ENCODE data around the gene DUSP8.

The DUSP8 gene

GRCh38 chr11:1546077-1546535 is 26.0 kb downstream of the DUSP8 start:
- H3K9ac ChIP-seq (ENCODE audit: low read depth, low read length, poor library complexity), result peak overlapping the region; percentile 12
- H3K18ac ChIP-seq (ENCODE audit: low read length), result peak overlapping the region; percentile 78
- H2AFZ ChIP-seq (ENCODE audit: low read length), result no peak overlapping the region
- H3K27ac ChIP-seq (replicated peaks; ENCODE audit: low read length), result no peak overlapping the region
- H4K8ac ChIP-seq (ENCODE audit: low read depth, low read length), result no peak overlapping the region
- H3K14ac ChIP-seq (ENCODE audit: low read length), result no peak overlapping the region
- no peaks in the 10 kb centered on the region for H3K36me3 ChIP-seq (replicated peaks in 1 of 2; ENCODE audit: control insufficient read depth in 2 of 2, insufficient read depth in 2 of 2, low read length in 2 of 2)
- WGBS, 2 donors (ENCODE audit: extremely low coverage in 2 of 2, insufficient read length in 2 of 2, insufficient replicate concordance in 1 of 2), result no CpG with 5 or more reads among the region's 18 CpGs
- peak overlapping the region; percentile 49 for H2BK15ac ChIP-seq (ENCODE audit: low read length)
- peak overlapping the region; percentile 84 for H2BK12ac ChIP-seq (ENCODE audit: low read length)
- H3K4ac ChIP-seq (ENCODE audit: low read length), result peak overlapping the region; percentile 66
- H3K23ac ChIP-seq (ENCODE audit: low read depth, low read length, poor library complexity), result peak overlapping the region; percentile 97
- peaks cover 0 to 10% of the 10 kb centered on the region in 2 donors for H3K4me1 ChIP-seq (ENCODE audit: control insufficient read depth in 2 of 2, insufficient read depth in 1 of 2, low read depth in 1 of 2, low read length in 2 of 2)
- no peak overlapping the region for H4K91ac ChIP-seq (ENCODE audit: low read depth, low read length, poor library complexity)
- H3K27me3 ChIP-seq (ENCODE audit: control insufficient read depth in 3 of 3, insufficient read depth in 3 of 3, low read depth in 1 of 3, low read length in 3 of 3), result peaks cover 22 to 87% (median 57%) of the 10 kb centered on the region in 3 experiments
- H3K79me1 ChIP-seq (ENCODE audit: low read depth, low read length), result no peaks in the 10 kb centered on the region
- no peak overlapping the region for H3K4me2 ChIP-seq (ENCODE audit: insufficient read depth, low read length, poor library complexity, severe bottlenecking)
- no peaks in the 10 kb centered on the region for H3K9me3 ChIP-seq (replicated peaks in 1 of 2; ENCODE audit: control insufficient read depth in 2 of 2, insufficient read depth in 1 of 2, low read depth in 1 of 2, low read length in 2 of 2)
- H2BK5ac ChIP-seq (ENCODE audit: low read length), result no peak overlapping the region
- H2BK120ac ChIP-seq (ENCODE audit: low read depth, low read length), result peak overlapping the region; percentile 54
- H2AK5ac ChIP-seq (ENCODE audit: low read depth, low read length), result peak overlapping the region; percentile 95
- peak overlapping the region in 1 of 2 donors; percentile 33 for H3K4me3 ChIP-seq (ENCODE audit: low read length in 2 of 2)
- DNase-seq (ENCODE audit: low spot score), result no peak

GRCh38 chr11:1545432-1545831 is 26.6 kb downstream of the DUSP8 start:
- H3K18ac ChIP-seq (ENCODE audit: low read length), result no peak overlapping the region

GRCh38 chr11:1544536-1544935 is 27.5 kb downstream of the DUSP8 start:
- no peaks in the 10 kb centered on the region for H3K36me3 ChIP-seq (replicated peaks in 1 of 2; ENCODE audit: control insufficient read depth in 2 of 2, insufficient read depth in 2 of 2, low read length in 2 of 2)
- DNase-seq (ENCODE audit: low spot score), result no peak
- H2BK12ac ChIP-seq (ENCODE audit: low read length), result no peak overlapping the region
- peaks cover 0 to 10% of the 10 kb centered on the region in 2 donors for H3K4me1 ChIP-seq (ENCODE audit: control insufficient read depth in 2 of 2, insufficient read depth in 1 of 2, low read depth in 1 of 2, low read length in 2 of 2)
- no peak overlapping the region for H3K4me2 ChIP-seq (ENCODE audit: insufficient read depth, low read length, poor library complexity, severe bottlenecking)
- no peak overlapping the region for H2BK5ac ChIP-seq (ENCODE audit: low read length)
- no peak overlapping the region for H3K9ac ChIP-seq (ENCODE audit: low read depth, low read length, poor library complexity)
- no peak overlapping the region for H3K18ac ChIP-seq (ENCODE audit: low read length)
- H3K79me1 ChIP-seq (ENCODE audit: low read depth, low read length), result no peaks in the 10 kb centered on the region
- H2AFZ ChIP-seq (ENCODE audit: low read length), result no peak overlapping the region
- H4K91ac ChIP-seq (ENCODE audit: low read depth, low read length, poor library complexity), result no peak overlapping the region
- H3K27me3 ChIP-seq (ENCODE audit: control insufficient read depth in 3 of 3, insufficient read depth in 3 of 3, low read depth in 1 of 3, low read length in 3 of 3), result peaks cover 22 to 88% (median 51%) of the 10 kb centered on the region in 3 experiments
- no peak overlapping the region for H2AK5ac ChIP-seq (ENCODE audit: low read depth, low read length)
- no peak overlapping the region for H3K23ac ChIP-seq (ENCODE audit: low read depth, low read length, poor library complexity)
- no CpG with 5 or more reads among the region's 6 CpGs for WGBS, 2 donors (ENCODE audit: extremely low coverage in 2 of 2, insufficient read length in 2 of 2, insufficient replicate concordance in 1 of 2)
- no peak overlapping the region for H2BK120ac ChIP-seq (ENCODE audit: low read depth, low read length)
- no peaks in the 10 kb centered on the region for H3K9me3 ChIP-seq (replicated peaks in 1 of 2; ENCODE audit: control insufficient read depth in 2 of 2, insufficient read depth in 1 of 2, low read depth in 1 of 2, low read length in 2 of 2)
- no peak overlapping the region for H3K27ac ChIP-seq (replicated peaks; ENCODE audit: low read length)
- peak overlapping the region; percentile 42 for H3K14ac ChIP-seq (ENCODE audit: low read length)
- no peak overlapping the region for H2BK15ac ChIP-seq (ENCODE audit: low read length)
- H3K4ac ChIP-seq (ENCODE audit: low read length), result no peak overlapping the region
- peak overlapping the region in 1 of 2 donors; percentile 46 for H3K4me3 ChIP-seq (ENCODE audit: low read length in 2 of 2)
- no peak overlapping the region for H4K8ac ChIP-seq (ENCODE audit: low read depth, low read length)

More at GRCh38 chr11:1545432-1545831, 26.6 kb downstream of the DUSP8 start:
- H4K8ac ChIP-seq (ENCODE audit: low read depth, low read length), result no peak overlapping the region
- H3K23ac ChIP-seq (ENCODE audit: low read depth, low read length, poor library complexity), result no peak overlapping the region
- H2AK5ac ChIP-seq (ENCODE audit: low read depth, low read length), result peak overlapping the region; percentile 81
- no peak overlapping the region for H4K91ac ChIP-seq (ENCODE audit: low read depth, low read length, poor library complexity)
- H3K4me3 ChIP-seq (ENCODE audit: low read length in 2 of 2), result no peak overlapping the region
- H3K9me3 ChIP-seq (replicated peaks in 1 of 2; ENCODE audit: control insufficient read depth in 2 of 2, insufficient read depth in 1 of 2, low read depth in 1 of 2, low read length in 2 of 2), result no peaks in the 10 kb centered on the region
- DNase-seq (ENCODE audit: low spot score), result no peak
- no CpG with 5 or more reads among the region's 5 CpGs for WGBS, 2 donors (ENCODE audit: extremely low coverage in 2 of 2, insufficient read length in 2 of 2, insufficient replicate concordance in 1 of 2)
- no peaks in the 10 kb centered on the region for H3K36me3 ChIP-seq (replicated peaks in 1 of 2; ENCODE audit: control insufficient read depth in 2 of 2, insufficient read depth in 2 of 2, low read length in 2 of 2)
- H2BK12ac ChIP-seq (ENCODE audit: low read length), result no peak overlapping the region
- H3K4ac ChIP-seq (ENCODE audit: low read length), result no peak overlapping the region
- H2BK15ac ChIP-seq (ENCODE audit: low read length), result no peak overlapping the region
- no peaks in the 10 kb centered on the region for H3K79me1 ChIP-seq (ENCODE audit: low read depth, low read length)
- H2AFZ ChIP-seq (ENCODE audit: low read length), result no peak overlapping the region
- peaks cover 22 to 91% (median 57%) of the 10 kb centered on the region in 3 experiments for H3K27me3 ChIP-seq (ENCODE audit: control insufficient read depth in 3 of 3, insufficient read depth in 3 of 3, low read depth in 1 of 3, low read length in 3 of 3)
- H2BK5ac ChIP-seq (ENCODE audit: low read length), result no peak overlapping the region
- H3K4me1 ChIP-seq (ENCODE audit: control insufficient read depth in 2 of 2, insufficient read depth in 1 of 2, low read depth in 1 of 2, low read length in 2 of 2), result peaks cover 0 to 10% of the 10 kb centered on the region in 2 donors
- no peak overlapping the region for H2BK120ac ChIP-seq (ENCODE audit: low read depth, low read length)
- H3K14ac ChIP-seq (ENCODE audit: low read length), result no peak overlapping the region
- no peak overlapping the region for H3K27ac ChIP-seq (replicated peaks; ENCODE audit: low read length)
- H3K4me2 ChIP-seq (ENCODE audit: insufficient read depth, low read length, poor library complexity, severe bottlenecking), result no peak overlapping the region
- H3K9ac ChIP-seq (ENCODE audit: low read depth, low read length, poor library complexity), result peak overlapping the region; percentile 44

GRCh38 chr11:1543606-1544263 is 28.3 kb downstream of the DUSP8 start:
- H2BK15ac ChIP-seq (ENCODE audit: low read length), result no peak overlapping the region

More at GRCh38 chr11:1543606-1544263, 28.3 kb downstream of the DUSP8 start:
- Histone ChIP-seq H3K27ac (replicated peaks; ENCODE audit: low read length) (no peak overlapping the region), H2AK5ac (ENCODE audit: low read depth, low read length) (no peak overlapping the region), H2BK120ac (ENCODE audit: low read depth, low read length) (no peak overlapping the region), H2BK5ac (ENCODE audit: low read length) (no peak overlapping the region), H3K18ac (ENCODE audit: low read length) (no peak overlapping the region), H3K4me2 (ENCODE audit: insufficient read depth, low read length, poor library complexity, severe bottlenecking) (no peak overlapping the region), H3K23ac (ENCODE audit: low read depth, low read length, poor library complexity) (peak overlapping the region; percentile 80), H3K9me3 (replicated peaks in 1 of 2; ENCODE audit: control insufficient read depth in 2 of 2, insufficient read depth in 1 of 2, low read depth in 1 of 2, low read length in 2 of 2) (no peaks in the 10 kb centered on the region), H3K4me1 (ENCODE audit: control insufficient read depth in 2 of 2, insufficient read depth in 1 of 2, low read depth in 1 of 2, low read length in 2 of 2) (peaks cover 0 to 10% of the 10 kb centered on the region in 2 donors), H3K9ac (ENCODE audit: low read depth, low read length, poor library complexity) (no peak overlapping the region), H3K14ac (ENCODE audit: low read length) (no peak overlapping the region), H4K8ac (ENCODE audit: low read depth, low read length) (no peak overlapping the region), H2AFZ (ENCODE audit: low read length) (no peak overlapping the region), H3K27me3 (ENCODE audit: control insufficient read depth in 3 of 3, insufficient read depth in 3 of 3, low read depth in 1 of 3, low read length in 3 of 3) (peaks cover 22 to 83% (median 43%) of the 10 kb centered on the region in 3 experiments), H3K79me1 (ENCODE audit: low read depth, low read length) (no peaks in the 10 kb centered on the region), H3K4me3 (ENCODE audit: low read length in 2 of 2) (no peak overlapping the region), H4K91ac (ENCODE audit: low read depth, low read length, poor library complexity) (peak overlapping the region; percentile 53), H2BK12ac (ENCODE audit: low read length) (peak overlapping the region; percentile 49), H3K4ac (ENCODE audit: low read length) (no peak overlapping the region), H3K36me3 (replicated peaks in 1 of 2; ENCODE audit: control insufficient read depth in 2 of 2, insufficient read depth in 2 of 2, low read length in 2 of 2) (no peaks in the 10 kb centered on the region)
- DNase-seq (ENCODE audit: low spot score), result no peak
- WGBS, 2 donors (ENCODE audit: extremely low coverage in 2 of 2, insufficient read length in 2 of 2, insufficient replicate concordance in 1 of 2), result no CpG with 5 or more reads among the region's 13 CpGs
